Suppressor macrophage treated with lipopolysaccharide for 1 hour (primary cell): Measurements from ENCODE around the gene PTPRN2.

Experiments
- DNase-seq, 3 donors: peaks; one replicate each; pipeline ENCODE4 v3.0.0-alpha.2; 2020 to 2022

PTPRN2 gene

DNA sequence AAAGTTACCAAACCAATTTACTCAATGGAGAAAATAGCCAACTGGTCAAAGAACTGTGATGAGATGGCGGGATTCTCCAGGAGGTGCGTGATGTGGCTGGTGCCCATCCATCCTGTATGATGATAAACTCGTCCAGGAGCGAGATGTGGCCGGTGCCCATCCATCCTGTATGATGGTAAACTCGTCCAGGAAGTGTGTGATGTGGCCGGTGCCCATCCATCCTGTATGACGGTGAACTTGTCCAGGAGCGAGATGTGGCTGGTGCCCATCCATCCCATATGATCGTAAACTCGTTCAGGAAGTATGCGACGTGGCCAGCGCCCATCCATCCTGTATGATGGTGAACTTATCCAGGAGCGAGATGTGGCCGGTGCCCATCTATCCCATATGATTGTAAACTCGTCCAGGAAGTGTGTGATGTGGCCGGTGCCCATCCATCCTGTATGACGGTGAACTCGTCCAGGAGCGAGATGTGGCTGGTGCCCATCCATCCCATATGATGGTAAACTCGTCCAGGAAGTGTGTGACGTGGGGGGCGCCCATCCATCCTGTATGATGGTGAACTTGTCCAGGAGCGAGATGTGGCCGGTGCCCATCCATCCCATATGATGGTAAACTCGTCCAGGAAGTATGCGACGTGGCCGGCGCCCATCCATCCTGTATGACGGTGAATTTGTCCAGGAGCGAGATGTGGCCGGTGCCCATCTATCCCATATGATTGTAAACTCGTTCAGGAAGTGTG, 754.6 kb downstream of the PTPRN2 start:
- no peak for DNase-seq

DNA sequence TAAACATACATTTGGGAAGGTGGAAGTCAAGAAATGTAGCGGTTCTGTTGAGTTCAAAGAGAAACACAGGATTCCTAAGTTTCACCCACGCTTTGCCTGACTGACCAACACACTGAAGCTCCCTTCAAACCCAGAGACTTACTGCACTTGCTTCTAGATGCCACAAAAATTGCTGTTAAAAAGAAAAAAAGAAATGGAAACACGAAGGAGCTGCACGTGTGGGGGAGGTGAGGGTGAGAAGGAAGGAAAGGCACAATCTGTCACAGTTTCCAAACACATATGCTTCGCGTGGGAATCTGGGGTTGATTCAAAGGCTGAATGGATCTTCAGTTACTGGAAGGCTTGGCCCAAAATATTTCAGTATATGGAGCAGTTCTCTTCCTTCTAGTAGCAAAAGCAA, 755.2 kb downstream of the PTPRN2 start:
- DNase-seq, result no peak

DNA sequence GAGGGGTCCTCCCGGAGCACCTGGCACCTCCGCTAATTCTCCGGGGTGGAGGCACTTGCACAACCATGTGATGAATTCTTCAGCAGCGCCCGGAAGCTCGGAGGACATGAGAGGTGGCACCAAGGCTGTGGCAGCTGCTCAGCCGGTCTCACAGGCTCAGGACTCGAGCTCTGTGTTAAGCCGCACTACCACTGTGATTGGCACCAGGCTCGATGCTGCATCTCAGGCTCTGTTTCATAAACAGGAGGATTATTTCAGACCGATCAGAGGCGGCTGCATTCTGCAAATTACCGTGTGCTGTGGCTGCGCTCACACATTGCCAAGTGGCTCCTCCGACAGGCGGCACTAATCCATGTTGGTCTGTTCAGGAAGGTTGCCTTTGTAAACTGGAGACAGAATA, 755.6 kb downstream of the PTPRN2 start:
- DNase-seq, result no peak

DNA sequence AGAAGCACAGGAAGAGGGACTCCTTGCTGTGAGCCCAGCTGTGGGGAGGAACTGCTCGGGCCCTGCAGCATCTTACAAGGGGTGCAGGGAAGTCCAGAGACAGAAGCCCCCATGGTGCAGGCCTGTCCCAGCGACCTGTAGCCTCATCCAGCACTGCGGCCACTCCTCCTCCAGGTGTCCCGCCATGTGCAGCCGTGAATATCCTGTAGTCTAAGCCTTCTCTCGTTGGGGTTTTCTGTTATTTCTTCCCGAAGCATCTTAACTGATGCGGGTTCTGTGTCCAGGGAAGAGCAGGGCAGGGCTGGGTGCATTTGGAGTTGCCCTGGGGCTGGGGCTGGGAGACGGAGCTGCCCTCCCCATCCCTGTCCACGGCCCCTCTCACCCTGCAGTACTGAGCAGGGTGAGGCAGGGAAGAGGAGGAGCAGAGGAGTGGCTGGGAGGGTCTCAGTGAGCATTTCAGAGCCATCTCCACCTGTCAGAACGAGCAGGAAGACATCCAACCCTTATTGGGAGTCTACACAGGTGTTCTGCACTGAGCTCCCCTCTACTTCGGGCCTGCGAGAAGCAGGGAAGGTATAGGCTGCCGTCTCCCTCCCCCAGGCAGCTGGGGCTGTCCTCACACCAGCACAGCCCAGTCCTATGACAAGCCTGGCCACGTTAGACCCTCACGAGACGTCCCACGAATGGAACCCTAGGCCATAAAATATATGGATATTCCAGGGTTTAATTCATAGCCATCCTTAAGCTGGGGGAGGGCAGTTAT, 756.3 kb downstream of the PTPRN2 start:
- no peak for DNase-seq

DNA sequence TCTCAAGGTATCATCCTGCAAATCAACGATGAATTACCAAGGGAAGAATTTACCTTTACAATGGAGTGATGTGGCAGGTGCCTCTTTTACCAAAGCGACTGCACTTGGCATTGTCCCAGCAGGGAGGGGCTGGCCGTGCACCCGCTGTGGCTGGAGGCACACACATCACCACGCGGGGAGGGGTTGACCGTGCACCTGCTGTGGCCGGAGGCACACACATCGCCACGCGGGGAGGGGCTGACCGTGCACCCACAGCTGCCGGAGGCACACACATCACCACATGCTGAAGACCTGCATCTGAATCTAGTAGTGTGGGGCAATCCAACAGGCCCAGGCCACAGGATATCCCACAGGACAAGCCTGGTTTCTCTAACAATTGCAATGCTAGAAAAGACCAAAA, 757.3 kb downstream of the PTPRN2 start:
- DNase-seq, result no peak

DNA sequence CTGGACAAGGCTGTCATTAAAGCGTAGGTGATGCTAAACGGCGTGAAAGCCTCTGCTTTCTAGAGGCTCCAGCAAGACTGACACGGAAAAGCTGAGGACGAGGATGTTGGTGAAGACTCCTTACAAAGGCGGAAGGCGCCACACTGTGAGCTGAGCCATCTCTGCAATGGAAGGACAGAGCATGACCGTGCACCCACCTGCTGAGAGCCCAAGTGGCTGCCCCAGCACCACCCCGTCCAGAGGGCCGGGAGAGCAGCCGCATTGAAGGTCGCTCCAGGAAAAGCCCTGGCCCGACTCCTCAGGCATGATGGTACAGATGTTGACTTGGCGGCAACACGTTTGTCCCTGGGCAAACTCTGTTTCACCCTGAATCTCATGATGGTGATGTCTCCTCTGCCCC, 758.1 kb downstream of the PTPRN2 start:
- no peak for DNase-seq

DNA sequence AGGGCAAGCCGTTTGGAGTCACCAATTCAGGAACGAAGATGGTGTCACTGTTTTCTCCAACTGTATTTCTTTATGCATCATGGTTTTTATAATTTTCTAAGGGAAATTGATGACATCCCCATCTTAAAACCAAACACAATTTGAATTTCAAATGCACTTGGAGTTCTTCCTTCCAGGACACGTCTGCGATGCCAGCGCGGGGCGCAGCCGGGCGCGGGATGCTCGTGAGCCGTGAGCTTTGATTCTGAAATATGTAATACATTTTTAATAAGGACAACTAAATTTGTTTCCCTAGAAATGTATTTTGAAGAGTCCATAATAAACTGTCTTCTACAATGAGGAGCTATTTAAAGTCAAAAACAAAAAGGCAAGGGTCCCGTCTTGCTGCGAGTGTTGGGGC, 758.7 kb downstream of the PTPRN2 start:
- no peak for DNase-seq

DNA sequence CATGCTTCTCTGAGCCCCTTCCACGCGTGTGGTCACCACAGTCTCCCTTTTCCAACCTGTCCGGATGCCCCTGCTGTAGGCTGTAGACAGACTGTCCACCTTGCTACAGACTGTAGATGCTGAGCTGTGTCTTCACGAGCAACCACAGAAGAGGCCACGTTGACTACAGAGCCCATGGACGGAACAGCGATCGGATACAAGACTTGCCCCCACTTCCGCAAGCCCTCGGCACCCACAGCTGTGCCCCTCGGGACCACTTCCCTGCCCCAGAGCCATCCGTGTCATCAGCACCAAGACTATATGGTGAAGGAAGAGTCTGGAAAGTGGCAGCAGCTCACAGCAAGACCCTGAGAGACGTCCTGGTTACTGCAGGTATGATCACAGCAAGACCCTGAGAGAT, 759.4 kb downstream of the PTPRN2 start:
- no peak for DNase-seq

DNA sequence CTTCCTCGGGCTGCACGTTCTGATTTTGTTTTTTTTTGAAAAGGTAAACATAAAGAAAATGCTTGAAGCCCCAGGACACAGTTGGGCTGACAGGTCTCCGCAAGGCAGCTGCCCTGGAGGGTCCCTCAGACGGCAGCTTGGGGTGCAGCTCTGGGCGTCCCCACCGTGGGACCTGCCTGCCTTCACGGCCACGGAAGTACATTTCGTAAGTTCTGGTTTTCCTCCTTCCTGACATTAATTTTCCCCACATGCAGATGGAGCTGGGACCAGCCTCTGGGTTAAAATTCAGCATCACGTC, 759.8 kb downstream of the PTPRN2 start:
- DNase-seq, result no peak

DNA sequence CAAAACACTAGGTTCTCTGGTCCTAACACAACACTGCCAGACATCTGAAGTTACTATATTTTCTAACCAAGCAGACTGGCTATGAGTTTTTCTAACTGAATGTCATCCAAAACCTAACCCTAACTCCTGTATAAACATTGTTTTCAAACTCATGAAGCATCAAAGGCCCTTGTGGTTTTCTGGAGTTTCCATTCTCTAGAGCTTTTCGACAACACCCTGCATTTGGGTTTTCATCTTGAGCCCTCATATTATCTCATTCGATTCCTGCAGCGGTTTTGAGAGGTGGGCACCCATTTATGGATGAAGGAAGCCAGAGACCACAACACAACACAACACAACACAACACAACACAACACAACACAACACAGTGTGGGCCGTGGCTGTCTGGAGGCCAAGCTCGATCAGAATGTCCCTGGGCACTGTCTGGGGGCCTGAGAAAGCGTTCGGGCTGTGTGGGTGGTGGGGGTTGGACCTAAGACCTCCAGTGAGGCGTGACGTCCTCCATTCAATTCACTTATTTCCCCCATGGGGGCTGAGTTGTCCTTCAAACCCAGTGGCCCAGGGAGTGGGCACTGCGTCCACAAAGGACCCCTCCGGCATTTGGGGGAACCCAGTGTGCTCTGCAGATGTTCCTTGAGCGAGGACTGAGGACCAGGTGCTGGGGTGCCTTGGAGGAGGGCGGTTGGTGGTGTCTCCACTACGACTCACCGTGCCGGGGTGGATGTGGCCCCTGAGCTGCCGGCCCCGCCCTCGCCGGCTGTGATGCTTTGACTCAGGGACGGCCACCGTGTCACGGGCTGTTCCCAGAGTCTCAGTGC, 760.4 kb downstream of the PTPRN2 start:
- no peak for DNase-seq

DNA sequence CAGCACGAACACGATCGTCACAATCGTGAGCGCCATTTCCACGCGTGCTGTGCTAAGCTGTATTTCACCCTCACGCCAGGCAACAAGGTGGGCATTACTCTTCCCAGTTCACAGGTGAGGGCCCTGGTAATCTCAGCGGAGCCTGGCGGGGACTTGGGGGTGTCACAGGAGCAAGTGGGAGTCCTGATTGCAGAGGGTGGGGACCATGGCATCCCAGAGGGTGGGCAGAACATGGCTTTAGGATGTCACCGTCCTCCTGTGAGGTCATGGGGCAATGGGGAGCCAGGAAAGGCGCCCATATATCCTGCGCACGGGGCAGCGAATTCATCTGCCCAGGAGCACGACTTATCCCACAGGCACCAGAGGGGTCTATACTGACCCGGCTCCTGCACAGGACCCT, 761.1 kb downstream of the PTPRN2 start:
- DNase-seq, result no peak

DNA sequence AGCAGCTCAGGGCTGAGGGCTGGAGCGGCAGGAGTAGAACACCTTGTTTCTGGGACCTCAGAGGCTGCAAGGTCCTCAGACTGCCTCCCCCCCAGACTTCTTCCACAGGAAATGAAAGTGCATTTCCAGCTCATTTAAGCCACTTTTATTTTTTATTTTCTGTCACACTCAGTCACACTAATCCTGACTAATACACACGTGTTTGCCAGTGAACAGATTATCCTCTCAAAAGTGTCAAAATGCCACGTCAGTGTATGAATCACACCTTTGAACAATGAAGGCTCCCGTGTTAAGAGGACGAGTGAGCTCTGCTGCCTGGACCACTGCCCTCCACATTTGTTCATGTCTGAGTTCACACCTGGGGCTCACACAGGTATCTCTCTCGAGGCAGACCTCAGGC, 762.3 kb downstream of the PTPRN2 start:
- peak in 1 of 3 donors; percentile 13 for DNase-seq

DNA sequence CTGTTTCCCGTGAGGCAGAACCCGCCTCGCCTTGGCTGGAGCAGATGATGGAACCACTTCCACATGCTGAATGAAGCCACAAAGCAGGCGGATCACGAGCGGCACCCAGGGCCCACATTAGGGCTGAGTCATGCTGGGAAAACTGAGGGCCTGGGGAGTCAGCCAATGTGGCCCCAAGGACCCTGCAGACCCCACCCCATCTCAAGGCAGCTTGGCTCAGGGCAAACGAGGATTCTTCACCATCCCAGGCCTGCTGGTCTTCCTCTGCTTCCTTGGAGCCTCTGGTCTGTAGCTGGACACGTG, 762.9 kb downstream of the PTPRN2 start:
- no peak for DNase-seq

DNA sequence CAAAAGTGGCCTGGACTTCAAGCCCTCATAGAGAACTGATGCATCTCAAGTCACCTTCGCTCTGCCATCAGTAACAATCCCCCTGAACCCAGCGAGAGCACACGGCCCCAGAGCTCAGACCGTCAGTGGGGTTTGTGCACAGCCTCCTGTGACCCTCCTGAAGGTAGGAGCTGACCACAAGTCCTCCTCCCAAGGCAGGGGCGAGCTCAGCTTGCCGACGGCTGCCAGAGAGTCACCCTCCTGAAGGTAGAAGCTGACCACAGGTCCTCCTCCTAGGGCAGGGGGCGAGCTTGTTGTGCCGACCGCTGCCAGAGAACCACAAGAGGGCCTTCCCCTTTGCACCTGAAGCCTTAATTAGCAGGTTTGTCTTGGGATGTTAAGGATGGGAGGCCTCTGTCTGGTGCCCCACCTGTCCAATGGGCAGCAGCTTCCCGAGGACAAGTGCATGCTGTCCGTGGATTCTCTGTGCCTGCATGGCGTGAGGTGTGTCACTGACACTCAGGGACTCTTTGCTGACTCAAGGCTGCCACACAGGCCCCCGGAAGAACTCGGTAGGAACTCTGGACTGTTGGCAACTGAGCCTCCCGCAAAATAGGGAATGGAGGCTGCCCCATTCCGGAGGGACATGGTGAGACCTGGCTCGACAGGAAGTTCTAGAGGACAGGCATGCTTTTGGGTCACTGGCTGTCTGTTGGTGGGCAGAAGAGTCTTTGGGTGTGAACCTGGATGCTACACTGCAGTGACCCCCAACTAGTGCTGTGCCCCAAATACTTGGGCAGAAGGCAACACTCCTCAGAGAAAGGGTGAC, 763.4 kb downstream of the PTPRN2 start:
- no peak for DNase-seq

DNA sequence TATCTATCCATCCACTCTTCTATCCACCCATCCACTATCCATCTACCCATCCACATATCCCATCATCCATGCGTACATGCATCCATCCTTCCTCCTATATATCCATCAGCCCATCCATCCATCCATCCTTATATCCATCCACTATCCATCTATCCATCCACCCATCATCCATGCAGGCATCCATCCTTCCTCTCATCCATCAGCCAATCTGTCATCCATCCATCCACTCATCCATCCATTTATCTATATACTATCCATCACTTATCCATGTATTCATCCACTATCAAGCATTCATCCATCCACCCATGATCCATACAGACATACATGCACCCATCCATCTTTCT, 765.0 kb downstream of the PTPRN2 start:
- DNase-seq, result no peak

DNA sequence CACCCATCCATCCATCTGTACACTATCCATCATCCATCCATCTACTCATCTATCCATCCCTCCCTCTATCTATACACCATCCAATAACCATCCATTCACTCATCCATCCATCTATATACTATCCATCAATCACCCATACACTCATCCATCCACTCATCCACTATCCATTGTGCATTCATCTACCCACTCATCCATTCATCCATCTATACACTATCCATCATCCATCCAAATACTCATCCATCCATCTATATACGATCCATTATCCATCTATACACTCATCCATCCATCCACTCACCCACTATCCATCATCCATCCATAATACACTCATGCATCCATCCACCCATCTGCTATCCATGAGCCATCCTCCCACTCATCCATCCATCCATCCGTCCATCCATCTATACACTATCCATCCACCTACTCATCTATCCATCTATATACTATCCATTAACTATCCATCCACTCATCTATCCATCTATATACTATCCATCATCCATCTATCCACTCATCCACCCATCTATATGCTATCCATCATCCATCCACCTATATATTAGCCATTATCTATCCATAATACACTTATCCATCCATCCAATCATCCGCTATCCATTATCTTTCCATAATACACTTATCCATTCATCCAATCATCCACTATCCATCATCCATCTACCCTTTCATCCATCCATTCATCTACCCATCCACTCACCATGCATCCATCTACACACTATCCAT, 765.5 kb downstream of the PTPRN2 start:
- no peak for DNase-seq

DNA sequence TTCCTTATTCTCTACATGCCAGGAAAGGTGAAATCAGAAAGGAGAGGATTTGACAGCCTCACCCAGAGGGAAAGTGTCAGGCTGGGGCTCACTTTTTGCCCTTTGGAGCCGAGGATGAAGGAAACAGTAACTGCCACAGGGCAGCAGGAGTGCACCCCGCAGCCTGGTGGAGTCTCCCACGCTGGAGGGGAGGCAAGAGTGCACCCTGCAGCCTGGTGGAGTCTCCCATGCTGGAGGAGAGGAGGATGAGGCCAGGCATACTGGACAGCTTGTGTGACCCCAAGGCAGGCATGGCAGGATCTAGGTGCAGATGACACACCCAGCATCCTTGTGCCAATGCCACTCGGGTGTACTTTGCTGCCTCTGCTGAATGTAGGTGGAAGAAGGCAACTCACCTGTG, 766.8 kb downstream of the PTPRN2 start:
- DNase-seq, result no peak

DNA sequence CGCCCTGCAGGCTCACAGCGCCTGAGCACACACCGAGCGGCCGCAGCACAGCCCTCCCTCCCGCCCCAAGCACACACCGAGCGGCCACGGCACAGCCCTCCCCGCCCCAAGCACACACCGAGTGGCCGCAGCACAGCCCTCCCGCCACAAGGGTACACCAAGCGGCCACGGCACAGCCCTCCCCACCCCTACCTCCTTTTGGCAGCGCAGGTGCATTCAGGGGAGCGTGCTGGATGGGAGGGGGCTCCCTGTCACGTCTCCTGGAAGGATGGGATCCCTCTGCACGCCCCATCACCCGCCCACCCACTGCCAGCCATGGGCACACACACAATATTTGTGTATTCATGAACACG, 768.2 kb downstream of the PTPRN2 start:
- DNase-seq, result no peak

DNA sequence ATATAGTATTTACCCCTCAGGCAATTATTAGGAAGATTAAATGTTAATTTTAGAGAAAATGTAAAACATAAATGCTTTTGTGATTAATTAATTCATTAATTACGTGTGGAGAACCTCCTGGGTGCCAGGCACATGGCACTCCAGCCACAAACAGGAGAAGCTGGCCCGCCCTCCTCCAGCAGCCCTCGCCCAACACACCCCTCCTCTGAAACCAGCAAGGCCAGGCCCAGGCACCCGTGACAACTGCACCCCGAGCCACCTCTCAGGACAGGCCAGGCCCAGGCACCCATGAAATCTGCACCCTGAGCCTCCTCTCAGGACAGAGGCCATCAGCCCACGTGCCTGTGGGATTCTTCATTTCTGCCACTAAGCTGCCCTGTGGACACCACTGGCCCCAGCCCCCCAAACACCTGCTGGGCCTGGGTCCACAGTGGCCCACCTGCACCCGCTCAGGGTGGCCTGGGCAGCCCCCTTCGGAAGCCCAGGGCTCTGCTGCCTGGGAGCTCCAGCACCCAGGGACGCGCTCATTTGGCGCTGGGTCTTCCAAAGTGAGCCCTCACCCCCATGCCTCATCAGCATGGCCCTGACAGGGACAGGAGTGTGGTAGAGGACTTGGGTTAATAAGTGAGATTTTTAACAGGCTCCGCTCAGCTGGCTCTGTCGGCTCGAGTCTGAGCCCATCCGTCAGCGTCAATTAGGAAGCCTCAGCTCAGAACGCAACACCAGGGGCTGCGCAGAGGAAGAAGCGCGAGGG, 768.7 kb downstream of the PTPRN2 start:
- no peak for DNase-seq

DNA sequence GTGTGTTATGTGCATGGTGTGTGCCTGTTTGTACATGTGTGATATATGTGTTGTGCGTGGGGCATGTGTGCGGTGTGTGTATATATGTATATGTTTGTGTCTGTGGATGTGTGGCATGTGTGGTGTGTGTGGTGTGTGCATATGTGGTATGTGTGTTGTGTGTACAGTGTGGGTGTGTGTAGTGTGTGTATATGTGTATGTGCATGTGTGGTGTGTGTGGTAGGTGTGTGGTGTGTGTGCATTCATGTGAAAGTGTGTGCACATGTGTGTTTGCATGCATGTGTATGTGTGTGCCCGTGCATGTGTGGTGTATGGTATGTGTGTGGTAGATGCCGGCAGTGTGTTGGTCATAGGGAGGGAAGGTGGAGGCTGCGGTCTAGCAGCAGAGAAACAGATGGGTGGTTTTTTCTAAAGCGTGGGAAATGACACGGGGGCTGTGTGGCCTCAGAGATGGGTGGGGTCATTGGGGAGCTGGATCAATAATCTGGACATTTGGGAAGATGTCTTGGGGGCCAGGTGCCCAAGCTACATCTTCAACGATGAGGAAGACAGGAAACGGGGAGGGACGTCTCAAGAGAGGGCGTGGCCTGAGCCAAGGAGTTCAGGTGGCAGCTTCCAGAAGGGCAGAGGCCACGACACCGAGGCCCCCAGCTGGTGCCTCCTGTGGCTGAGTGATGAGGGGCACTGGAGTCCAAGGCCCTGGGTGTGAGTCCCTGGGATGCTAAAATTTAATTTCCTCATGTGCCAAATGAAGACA, 769.5 kb downstream of the PTPRN2 start:
- DNase-seq, result no peak

DNA sequence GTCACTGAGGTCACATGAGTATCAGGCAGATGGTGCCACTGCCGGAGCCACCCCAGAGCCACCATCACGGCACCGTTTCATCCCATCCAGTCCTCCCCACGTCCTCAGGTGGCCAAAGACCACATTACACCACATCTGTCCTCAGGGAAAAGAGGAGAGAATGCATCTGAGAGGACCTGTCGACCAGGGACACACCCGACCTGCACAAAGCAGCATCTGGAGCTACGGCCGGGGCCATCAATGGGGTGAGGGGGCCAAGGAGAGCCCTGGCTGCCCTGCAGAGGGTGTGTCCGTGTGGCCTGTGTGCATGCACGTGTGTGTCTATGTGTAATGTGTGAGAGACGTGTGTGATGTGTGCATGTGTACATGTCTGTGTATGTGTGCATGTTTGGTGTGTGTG, 770.2 kb downstream of the PTPRN2 start:
- no peak for DNase-seq
